SU-DHL-6 (cell line): ENCODE measurements around the gene CACNG7.

ENCODE experiments used
- H2AFZ ChIP-seq: fragments of 200-600 bp; sonication (generic); 2 replicates; pipeline ENCODE4 v1.6.1; 2014; ENCODE audit warnings: low read depth, mild to moderate bottlenecking, moderate library complexity, mixed read lengths, antibody characterized with exemption, low read length; ENCODE audit not compliant: severe bottlenecking
- H3F3A ChIP-seq: fragments of 200-600 bp; shearing (Covaris generic); 2 replicates; pipeline ENCODE4 v1.6.0; 2016; ENCODE audit warnings: antibody characterized with exemption, mild to moderate bottlenecking; ENCODE audit not compliant: insufficient read depth
- H3K27ac ChIP-seq: fragments of 200-600 bp; sonication (generic); 2 replicates; pipeline ENCODE4 v1.5.1; 2016; ENCODE audit warnings: low read depth, mild to moderate bottlenecking, low read length, moderate library complexity, mixed read lengths
- H3K27me3 ChIP-seq: fragments of 200-600 bp; sonication (generic), shearing (Covaris generic); 2 replicates; pipeline ENCODE4 v1.6.0; 2014; ENCODE audit warnings: mild to moderate bottlenecking, low read length
- H3K36me3 ChIP-seq: fragments of 200-600 bp; sonication (generic); 2 replicates; pipeline ENCODE4 v1.6.1; 2014; ENCODE audit warnings: mild to moderate bottlenecking, low read length, mixed read lengths
- H3K4me2 ChIP-seq: fragments of 300-600, 200-600 bp; shearing (Covaris generic), sonication (generic); 2 replicates; pipeline ENCODE4 v1.6.0; 2014; ENCODE audit warnings: low read length, low read depth, mild to moderate bottlenecking; ENCODE audit not compliant: poor library complexity, severe bottlenecking
- H3K4me3 ChIP-seq: fragments of 200-600 bp; sonication (generic); 2 replicates; pipeline ENCODE4 v1.5.1; 2014; ENCODE audit warnings: antibody characterized with exemption, low read length, mild to moderate bottlenecking, mixed read lengths; ENCODE audit not compliant: insufficient read depth, poor library complexity, severe bottlenecking
- H3K79me2 ChIP-seq: fragments of 200-600 bp; sonication (generic); 2 replicates; pipeline ENCODE4 v1.6.1; 2014; ENCODE audit warnings: mild to moderate bottlenecking, low read length, moderate library complexity; ENCODE audit not compliant: insufficient read depth
- H3K9ac ChIP-seq: fragments of 200-600 bp; sonication (generic); 2 replicates; pipeline ENCODE4 v1.7.0; 2014; ENCODE audit warnings: mild to moderate bottlenecking, low read length
- H3K9me2 ChIP-seq: fragments of 200-600 bp; sonication (generic); replicated peaks from 2 replicates; pipeline ENCODE4 v1.6.1; 2014; ENCODE audit warnings: low read length; ENCODE audit not compliant: insufficient read depth
- H3K9me3 ChIP-seq: fragments of 200-600 bp; sonication (generic); 2 replicates; pipeline ENCODE4 v1.6.1; 2014; ENCODE audit warnings: low read length, mixed read lengths; ENCODE audit not compliant: insufficient read depth
- H4K20me1 ChIP-seq: fragments of 200-600 bp; sonication (generic); 2 replicates; pipeline ENCODE4 v1.6.1; 2014; ENCODE audit warnings: low read depth, mild to moderate bottlenecking, antibody characterized with exemption, low read length, moderate library complexity, mixed read lengths
- CTCF ChIP-seq: fragments of 200-600 bp; sonication (generic); IDR thresholded peaks from one replicate; pipeline ENCODE4 v1.5.1; 2017; ENCODE audit warnings: antibody characterized with exemption, mild to moderate bottlenecking, low read length, moderate library complexity; ENCODE audit not compliant: insufficient read depth, poor library complexity, severe bottlenecking
- EZH2phosphoT487 ChIP-seq: fragments of 200-600 bp; sonication (generic), shearing (Covaris generic); conservative IDR thresholded peaks from 2 replicates; pipeline ENCODE4 v1.6.1; 2018; ENCODE audit warnings: mild to moderate bottlenecking, antibody characterized with exemption, low read length, moderate library complexity, mixed read lengths

The CACNG7 gene

GRCh38 chr19:53965091-53965490, 56.0 kb downstream of the CACNG7 start:
- Histone ChIP-seq H3K36me3 (no peaks in the 10 kb centered on the region), H3K4me2 (no peak overlapping the region), H3F3A (no peaks in the 10 kb centered on the region), H2AFZ (no peak overlapping the region), H3K79me2 (no peaks in the 10 kb centered on the region), H4K20me1 (no peaks in the 10 kb centered on the region), H3K27ac (no peak overlapping the region), H3K9me2 (no peaks in the 10 kb centered on the region), H3K27me3 (no peaks in the 10 kb centered on the region), H3K9ac (no peak overlapping the region), H3K4me3 (no peak overlapping the region), H3K9me3 (no peaks in the 10 kb centered on the region)
- no peak for TF ChIP-seq CTCF
- no peak for TF ChIP-seq EZH2phosphoT487

GRCh38 chr19:53966931-53967330, 57.9 kb downstream of the CACNG7 start:
- Histone ChIP-seq H2AFZ (no peak overlapping the region), H3K36me3 (no peaks in the 10 kb centered on the region), H3K9me3 (no peaks in the 10 kb centered on the region), H3K27me3 (no peaks in the 10 kb centered on the region), H3K9me2 (no peaks in the 10 kb centered on the region), H3K4me3 (no peak overlapping the region), H4K20me1 (no peaks in the 10 kb centered on the region), H3F3A (no peaks in the 10 kb centered on the region), H3K4me2 (no peak overlapping the region), H3K79me2 (no peaks in the 10 kb centered on the region), H3K9ac (no peak overlapping the region), H3K27ac (no peak overlapping the region)
- TF ChIP-seq CTCF (no peak), EZH2phosphoT487 (no peak)

- Histone ChIP-seq H3K4me3 (no peak overlapping the region), H3K27me3 (no peaks in the 10 kb centered on the region), H3F3A (no peaks in the 10 kb centered on the region), H3K79me2 (no peaks in the 10 kb centered on the region), H2AFZ (no peak overlapping the region), H3K36me3 (no peaks in the 10 kb centered on the region), H4K20me1 (no peaks in the 10 kb centered on the region), H3K9me3 (no peaks in the 10 kb centered on the region), H3K9me2 (no peaks in the 10 kb centered on the region), H3K4me2 (no peak overlapping the region), H3K27ac (no peak overlapping the region), H3K9ac (no peak overlapping the region)
- TF ChIP-seq CTCF (no peak), EZH2phosphoT487 (no peak)
These were observed 60.3 kb downstream of the CACNG7 start for GRCh38 chr19:53969366-53969765.

GRCh38 chr19:53971673-53972072, 62.6 kb downstream of the CACNG7 start:
- Histone ChIP-seq H4K20me1 (no peaks in the 10 kb centered on the region), H3K27ac (no peak overlapping the region), H3K27me3 (no peaks in the 10 kb centered on the region), H3K4me2 (no peak overlapping the region), H3F3A (no peaks in the 10 kb centered on the region), H3K9me2 (no peaks in the 10 kb centered on the region), H3K36me3 (no peaks in the 10 kb centered on the region), H3K9ac (no peak overlapping the region), H3K4me3 (no peak overlapping the region), H2AFZ (no peak overlapping the region), H3K9me3 (no peaks in the 10 kb centered on the region), H3K79me2 (no peaks in the 10 kb centered on the region)
- TF ChIP-seq CTCF (no peak), EZH2phosphoT487 (no peak)
